Neural progenitor cell (in vitro differentiated cells): ENCODE results near the gene CYSTM1.

Experiments
- EZH2 ChIP-seq: fragments of 200-600 bp; sonication (generic); IDR thresholded peaks from 2 replicates; pipeline ENCODE4 v1.6.1; 2017; ENCODE audit warnings: antibody characterized with exemption, mild to moderate bottlenecking, moderate library complexity
- TF ChIP-seq, protein P1 (sequence below): fragments of 200-600 bp; sonication (generic); IDR thresholded peaks from 2 replicates; pipeline ENCODE4 v1.5.1; 2017; ENCODE audit warnings: antibody characterized with exemption, mild to moderate bottlenecking

DNA sequence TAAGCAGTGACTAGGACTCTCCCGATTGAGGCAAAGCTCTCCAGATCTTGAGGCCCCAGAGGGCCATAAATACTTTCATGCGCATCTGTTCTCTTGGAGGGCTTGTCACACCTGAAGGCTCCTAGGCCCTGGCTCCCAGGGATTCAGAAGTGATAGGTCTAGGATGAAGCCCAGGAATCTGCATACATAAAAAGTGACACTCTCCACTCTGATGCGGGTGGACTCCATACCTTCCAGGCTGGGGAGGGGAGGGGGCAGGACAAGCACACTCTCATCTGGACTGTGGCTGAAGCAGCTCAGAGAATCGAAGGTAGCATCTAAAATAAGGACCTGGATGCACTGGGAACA lies 9.1 kb upstream of the CYSTM1 start:
- TF ChIP-seq, protein P1, sequence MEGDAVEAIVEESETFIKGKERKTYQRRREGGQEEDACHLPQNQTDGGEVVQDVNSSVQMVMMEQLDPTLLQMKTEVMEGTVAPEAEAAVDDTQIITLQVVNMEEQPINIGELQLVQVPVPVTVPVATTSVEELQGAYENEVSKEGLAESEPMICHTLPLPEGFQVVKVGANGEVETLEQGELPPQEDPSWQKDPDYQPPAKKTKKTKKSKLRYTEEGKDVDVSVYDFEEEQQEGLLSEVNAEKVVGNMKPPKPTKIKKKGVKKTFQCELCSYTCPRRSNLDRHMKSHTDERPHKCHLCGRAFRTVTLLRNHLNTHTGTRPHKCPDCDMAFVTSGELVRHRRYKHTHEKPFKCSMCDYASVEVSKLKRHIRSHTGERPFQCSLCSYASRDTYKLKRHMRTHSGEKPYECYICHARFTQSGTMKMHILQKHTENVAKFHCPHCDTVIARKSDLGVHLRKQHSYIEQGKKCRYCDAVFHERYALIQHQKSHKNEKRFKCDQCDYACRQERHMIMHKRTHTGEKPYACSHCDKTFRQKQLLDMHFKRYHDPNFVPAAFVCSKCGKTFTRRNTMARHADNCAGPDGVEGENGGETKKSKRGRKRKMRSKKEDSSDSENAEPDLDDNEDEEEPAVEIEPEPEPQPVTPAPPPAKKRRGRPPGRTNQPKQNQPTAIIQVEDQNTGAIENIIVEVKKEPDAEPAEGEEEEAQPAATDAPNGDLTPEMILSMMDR, result no peak
- no peak for TF ChIP-seq EZH2
